ENCODE data around the gene PRKCB. TPM values are rescaled to one million over a fixed set of nuclear protein-coding genes. Genes with fewer than 3 reads are reported as not detected.

PRKCB gene
- total and polyA plus RNA-seq, 2 of the 8 experiments (the other 6 are each of a cell fraction or from before 2014, with no cell fraction given) = 7.1 to 12.1 TPM

DNA sequence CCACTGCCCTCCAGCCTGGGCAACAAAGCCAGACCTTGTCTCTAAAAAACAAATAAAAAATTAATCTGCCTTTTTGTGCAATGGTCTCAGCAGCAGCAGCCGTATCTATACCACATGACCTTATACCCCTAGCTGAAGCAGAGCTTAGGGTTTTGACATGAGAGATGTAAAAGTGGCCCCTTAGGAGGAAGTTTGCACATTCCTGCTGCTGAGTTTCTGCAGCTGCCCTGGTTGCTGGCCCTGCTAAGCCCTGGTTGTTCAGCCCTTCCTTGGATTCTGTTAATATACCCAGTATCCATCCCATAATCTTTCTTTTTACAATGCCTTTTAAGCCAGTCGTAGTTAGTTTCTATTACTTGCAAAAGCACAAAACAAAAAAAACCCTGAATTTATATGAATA is 33.0 kb upstream of the PRKCB start (continued):
- no peak for TF ChIP-seq CHD7 (IDR thresholded peaks at IDR 0.05; ENCODE audit: insufficient replicate concordance, low read length)
- no peak for TF ChIP-seq CBX8 (IDR thresholded peaks at IDR 0.05; ENCODE audit: borderline replicate concordance, low read depth, low read length)
- TF ChIP-seq SUZ12 (IDR thresholded peaks at IDR 0.05; ENCODE audit: low read length) = no peak
- no peak for TF ChIP-seq HDAC6 (IDR thresholded peaks at IDR 0.05; ENCODE audit: low read depth, low read length)
- TF ChIP-seq TBP (IDR thresholded peaks at IDR 0.05; ENCODE audit: low read depth, low read length) = no peak
- no peak for TF ChIP-seq MAX (IDR thresholded peaks at IDR 0.05)
- no peak for TF ChIP-seq BCL11A (IDR thresholded peaks at IDR 0.05; ENCODE audit: low read depth in 2 of 2, low read length in 2 of 2)
- TF ChIP-seq RFX5 (IDR thresholded peaks at IDR 0.05; ENCODE audit: borderline replicate concordance, low read depth, low read length) = no peak
- no peak for TF ChIP-seq RBBP5 (IDR thresholded peaks at IDR 0.05; ENCODE audit: borderline replicate concordance, low read depth, low read length)
- TF ChIP-seq FOSL1 (IDR thresholded peaks at IDR 0.05; ENCODE audit: insufficient read depth, low read depth, low read length) = no peak
- TF ChIP-seq POU5F1 (IDR thresholded peaks at IDR 0.05; ENCODE audit: low read depth, low read length) = no peak
- TF ChIP-seq CTBP2 (IDR thresholded peaks at IDR 0.05; ENCODE audit: borderline replicate concordance, insufficient read depth, insufficient read length, low read length) = no peak
